ENCODE results near the gene HNF1A.

GRCh38 chr12:120983759-120984158, 5.4 kb downstream of the HNF1A start:
- no peak for TF ChIP-seq CTCF (IDR thresholded peaks at IDR 0.05)
- TF ChIP-seq EZH2 (IDR thresholded peaks at IDR 0.05) = no peak
- no peak for TF ChIP-seq EZH2phosphoT487 (IDR thresholded peaks at IDR 0.05)

All from neural progenitor cell (in vitro differentiated cells).